ENCODE results near the gene SPAG17.

- peak; percentile 77 for TF ChIP-seq CTCF (IDR thresholded peaks at IDR 0.05; ENCODE audit: low read depth, low read length, poor library complexity, severe bottlenecking)
- no peak for TF ChIP-seq EZH2phosphoT487 (IDR thresholded peaks at IDR 0.05; ENCODE audit: borderline replicate concordance, low read length)
Measured at GRCh38 chr1:118151312-118151937, 33.6 kb downstream of the SPAG17 start.

Data from DOHH2 (cell line).